HUES6 (cell line): Measurements from ENCODE around the gene MADD.

Experiments
- H3K27ac ChIP-seq: 2 replicates; pipeline ENCODE4 v1.7.0; 2013; ENCODE audit warnings: low read depth, mild to moderate bottlenecking, low read length, inconsistent platforms
- H3K27me3 ChIP-seq: 2 replicates; pipeline ENCODE4 v1.6.1; 2013; ENCODE audit warnings: low read length; ENCODE audit not compliant: control insufficient read depth, insufficient read depth
- H3K36me3 ChIP-seq: 2 replicates; pipeline ENCODE4 v1.6.1; 2013; ENCODE audit warnings: low read length; ENCODE audit not compliant: control insufficient read depth, insufficient read depth
- H3K4me1 ChIP-seq: 2 replicates; pipeline ENCODE4 v1.6.1; 2013; ENCODE audit warnings: low read length; ENCODE audit not compliant: control insufficient read depth, insufficient read depth
- H3K4me3 ChIP-seq: 2 replicates; pipeline ENCODE4 v1.5.1; 2013; ENCODE audit warnings: low read depth, low read length
- H3K9ac ChIP-seq: one replicate; pipeline ENCODE4 v1.6.1; 2013; ENCODE audit warnings: mild to moderate bottlenecking, low read length
- H3K9me3 ChIP-seq: 2 replicates; pipeline ENCODE4 v1.6.1; 2013; ENCODE audit warnings: low read depth, low read length; ENCODE audit not compliant: control insufficient read depth, insufficient read depth

The MADD gene

GRCh38 chr11:47241841-47242301 is 28.1 kb upstream of the MADD start:
- H3K4me3 ChIP-seq = no peak overlapping the region
- H3K9me3 ChIP-seq = no peaks in the 10 kb centered on the region
- H3K36me3 ChIP-seq = peaks cover 79% of the 10 kb centered on the region
- H3K4me1 ChIP-seq = no peaks in the 10 kb centered on the region
- H3K9ac ChIP-seq = no peak overlapping the region
- H3K27me3 ChIP-seq = no peaks in the 10 kb centered on the region
- H3K27ac ChIP-seq = no peak overlapping the region

GRCh38 chr11:47242596-47243192 is 27.2 kb upstream of the MADD start:
- H3K4me3 ChIP-seq = no peak overlapping the region
- H3K27me3 ChIP-seq = no peaks in the 10 kb centered on the region
- no peaks in the 10 kb centered on the region for H3K9me3 ChIP-seq
- no peak overlapping the region for H3K9ac ChIP-seq
- no peak overlapping the region for H3K27ac ChIP-seq
- 0 out of 2 replicates have a peak, but pooled peaks cover under 1% of the 10 kb centered on the region for H3K4me1 ChIP-seq
- peaks cover 78% of the 10 kb centered on the region for H3K36me3 ChIP-seq

DNA sequence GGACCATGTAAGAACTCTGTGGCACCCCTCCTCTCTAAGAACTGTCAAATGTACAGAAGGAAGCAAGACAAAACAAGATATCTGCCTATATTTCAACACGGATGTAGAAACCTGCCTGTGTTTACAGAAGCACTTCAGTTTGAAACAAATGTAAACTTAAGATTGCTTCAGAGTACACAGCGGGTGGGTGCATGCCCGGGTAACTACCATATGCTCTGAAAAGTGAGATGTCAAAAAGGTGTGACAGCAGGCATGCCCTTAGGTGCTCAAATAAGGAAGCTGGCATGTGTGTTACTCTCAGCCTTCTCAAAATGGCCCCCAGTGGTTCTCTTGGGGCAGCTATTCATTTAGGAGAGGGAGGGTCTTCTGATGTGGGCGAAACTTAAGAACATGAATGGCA is 26.5 kb upstream of the MADD start:
- H3K27ac ChIP-seq = no peak overlapping the region
- no peak overlapping the region for H3K9ac ChIP-seq
- H3K27me3 ChIP-seq = no peaks in the 10 kb centered on the region
- H3K36me3 ChIP-seq = peaks cover 72% of the 10 kb centered on the region
- H3K4me1 ChIP-seq = peaks cover 4% of the 10 kb centered on the region; the same call in 1 of the 2 replicates
- no peaks in the 10 kb centered on the region for H3K9me3 ChIP-seq
- no peak overlapping the region for H3K4me3 ChIP-seq

DNA sequence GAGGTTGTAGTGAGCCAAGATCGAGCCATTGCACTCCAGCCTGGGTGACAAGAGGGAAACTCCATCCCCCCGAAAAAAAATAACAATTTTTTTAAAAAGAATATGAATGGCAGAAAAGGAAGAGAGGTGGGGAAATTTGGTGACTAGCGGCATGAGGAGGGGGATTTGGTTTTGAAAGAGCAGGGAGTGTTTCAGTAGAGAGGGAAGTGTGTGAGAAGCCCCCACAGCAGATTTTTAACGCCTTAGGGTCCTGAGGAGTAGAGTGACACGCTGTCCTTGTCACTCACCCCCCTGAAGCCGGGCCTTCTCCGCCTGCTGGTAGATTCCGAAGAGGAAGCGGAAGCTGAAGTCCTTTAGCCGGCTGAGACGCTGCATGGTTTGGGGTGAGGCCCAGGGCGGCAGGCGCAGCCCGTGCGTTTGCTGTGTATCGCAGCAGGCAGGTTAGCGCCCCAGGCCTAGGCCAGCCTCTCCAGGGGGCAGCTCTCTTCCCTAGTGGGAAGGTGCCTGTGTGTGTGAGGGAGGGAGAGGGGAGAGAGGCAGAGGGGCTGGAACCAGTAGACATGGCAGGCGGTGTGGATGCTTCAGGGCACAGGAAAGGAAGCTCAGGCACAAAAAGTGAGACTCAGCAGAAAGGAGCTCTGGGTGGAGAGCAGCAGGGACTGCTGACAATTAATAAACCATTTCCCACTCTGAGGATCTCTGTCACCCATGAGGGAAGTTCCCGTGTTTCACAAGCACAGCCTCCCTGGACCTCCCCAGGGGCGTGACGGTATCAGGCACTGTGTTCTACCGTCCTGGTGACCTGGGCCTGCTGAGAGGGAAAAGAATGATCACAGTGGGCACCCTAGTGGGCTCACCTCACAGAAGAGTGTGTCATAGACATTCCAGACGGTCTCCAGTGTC is 25.2 kb upstream of the MADD start:
- Histone ChIP-seq H3K4me3 (no peak overlapping the region), H3K27ac (no peak overlapping the region), H3K9me3 (no peaks in the 10 kb centered on the region), H3K36me3 (peaks cover 59% of the 10 kb centered on the region), H3K27me3 (no peaks in the 10 kb centered on the region), H3K4me1 (peaks cover 4% of the 10 kb centered on the region; the same call in 1 of the 2 replicates), H3K9ac (no peak overlapping the region)

DNA sequence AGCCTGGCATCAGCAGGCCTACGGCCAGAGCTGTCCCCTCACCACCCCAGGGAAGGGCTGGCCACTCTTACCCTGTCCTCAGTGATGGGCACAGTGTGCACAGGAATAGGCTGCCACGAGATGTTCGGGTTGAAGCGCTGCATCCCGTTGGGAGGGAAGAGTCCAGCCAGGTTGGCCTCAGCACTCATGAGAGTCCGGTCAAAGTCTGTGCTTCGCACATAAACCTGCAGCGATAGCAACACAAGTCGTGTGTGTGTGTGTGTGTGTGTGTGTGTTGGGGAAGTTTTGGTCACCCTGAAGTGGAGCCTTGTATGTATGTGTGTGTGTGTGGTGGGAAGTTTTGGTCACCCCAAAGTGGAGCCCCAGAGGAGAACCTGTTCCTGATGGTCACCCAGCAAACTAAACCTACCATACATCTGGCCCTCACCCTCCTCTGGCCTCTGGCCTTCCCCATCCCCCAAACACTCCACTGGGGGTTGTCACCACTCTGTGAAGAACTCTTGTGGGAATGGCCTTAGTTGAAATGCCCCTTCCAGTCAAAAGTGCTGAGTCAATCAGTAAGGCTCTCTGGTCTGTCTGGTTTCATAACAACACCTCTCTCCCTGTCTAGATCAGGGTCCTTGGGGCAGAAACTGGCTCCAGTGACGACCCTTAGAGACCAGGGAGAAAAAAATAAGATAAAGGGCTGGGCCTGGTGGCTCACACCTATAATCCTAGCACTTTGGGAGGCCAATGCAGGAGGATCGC is 24.1 kb upstream of the MADD start:
- no peak overlapping the region for H3K27ac ChIP-seq
- peaks cover 4% of the 10 kb centered on the region; the same call in 1 of the 2 replicates for H3K4me1 ChIP-seq
- H3K36me3 ChIP-seq = peaks cover 50% of the 10 kb centered on the region
- H3K9me3 ChIP-seq = no peaks in the 10 kb centered on the region
- H3K27me3 ChIP-seq = no peaks in the 10 kb centered on the region
- H3K9ac ChIP-seq = no peak overlapping the region
- H3K4me3 ChIP-seq = no peak overlapping the region

- Histone ChIP-seq H3K27me3 (no peaks in the 10 kb centered on the region), H3K36me3 (peaks cover 34% of the 10 kb centered on the region), H3K4me1 (peaks cover 4% of the 10 kb centered on the region; the same call in 1 of the 2 replicates), H3K9ac (no peak overlapping the region), H3K9me3 (no peaks in the 10 kb centered on the region), H3K4me3 (peak overlapping the region; percentile 75), H3K27ac (no peak overlapping the region)
Measured at GRCh38 chr11:47247502-47247901, 22.4 kb upstream of the MADD start.

- H3K27me3 ChIP-seq = no peaks in the 10 kb centered on the region
- H3K4me1 ChIP-seq = peaks cover 4% of the 10 kb centered on the region; the same call in 1 of the 2 replicates
- H3K27ac ChIP-seq = peak overlapping the region; percentile 59; the same call in 1 of the 2 replicates
- peak overlapping the region; percentile 94 for H3K9ac ChIP-seq
- H3K9me3 ChIP-seq = no peaks in the 10 kb centered on the region
- H3K36me3 ChIP-seq = peaks cover 26% of the 10 kb centered on the region
- peak overlapping the region; percentile 75 for H3K4me3 ChIP-seq
Measured at GRCh38 chr11:47248304-47248663, 21.6 kb upstream of the MADD start.

- peak within 1 kb of the TSS; percentile 75 for H3K4me3 ChIP-seq
- H3K9ac ChIP-seq = peak within 1 kb of the TSS; percentile 94
Measured at GRCh38 chr11:47248664-47249377, 21.1 kb upstream of the MADD start, which contains the start of gene ACP2. TSS of gene ACP2 (minus strand) at chr11:47248814. CDS start at chr11:47248789, 25 bp downstream.

GRCh38 chr11:47249378-47249715 is 20.6 kb upstream of the MADD start:
- peak overlapping the region; percentile 75 for H3K4me3 ChIP-seq
- H3K9me3 ChIP-seq = no peaks in the 10 kb centered on the region
- H3K27ac ChIP-seq = no peak overlapping the region
- peak overlapping the region; percentile 94 for H3K9ac ChIP-seq
- peaks cover 24% of the 10 kb centered on the region for H3K36me3 ChIP-seq
- H3K27me3 ChIP-seq = no peaks in the 10 kb centered on the region
- peaks cover 4% of the 10 kb centered on the region; the same call in 1 of the 2 replicates for H3K4me1 ChIP-seq

More at GRCh38 chr11:47248664-47249377, 21.1 kb upstream of the MADD start, which contains the start of gene ACP2:
- Histone ChIP-seq H3K27ac (peak within 1 kb of the TSS; percentile 59), H3K36me3 (peaks cover 24% of the 10 kb centered on the region), H3K27me3 (no peaks in the 10 kb centered on the region), H3K4me1 (peaks cover 4% of the 10 kb centered on the region; the same call in 1 of the 2 replicates), H3K9me3 (no peaks in the 10 kb centered on the region)

- Histone ChIP-seq H3K27ac (no peak overlapping the region), H3K4me1 (peaks cover 9% of the 10 kb centered on the region; the same call in 1 of the 2 replicates), H3K9ac (no peak overlapping the region), H3K36me3 (peaks cover 6% of the 10 kb centered on the region; the same call in 1 of the 2 replicates), H3K4me3 (no peak overlapping the region), H3K27me3 (no peaks in the 10 kb centered on the region), H3K9me3 (no peaks in the 10 kb centered on the region)
Measured at GRCh38 chr11:47251751-47252150, 18.2 kb upstream of the MADD start.
